PC-9 (cell line): ENCODE data around the gene TBC1D5.

Experiments used
- EZH2 ChIP-seq: fragments of 200-600 bp; sonication (generic); IDR thresholded peaks from 2 replicates; pipeline ENCODE4 v1.8.0; 2017; ENCODE audit warnings: antibody characterized with exemption, low read depth
- TF ChIP-seq, protein P1 (sequence below): fragments of 200-600 bp; sonication (generic); conservative IDR thresholded peaks from 2 replicates; pipeline ENCODE4 v1.6.1; 2017; ENCODE audit warnings: mixed run types, antibody characterized with exemption, mild to moderate bottlenecking, moderate library complexity

DNA sequence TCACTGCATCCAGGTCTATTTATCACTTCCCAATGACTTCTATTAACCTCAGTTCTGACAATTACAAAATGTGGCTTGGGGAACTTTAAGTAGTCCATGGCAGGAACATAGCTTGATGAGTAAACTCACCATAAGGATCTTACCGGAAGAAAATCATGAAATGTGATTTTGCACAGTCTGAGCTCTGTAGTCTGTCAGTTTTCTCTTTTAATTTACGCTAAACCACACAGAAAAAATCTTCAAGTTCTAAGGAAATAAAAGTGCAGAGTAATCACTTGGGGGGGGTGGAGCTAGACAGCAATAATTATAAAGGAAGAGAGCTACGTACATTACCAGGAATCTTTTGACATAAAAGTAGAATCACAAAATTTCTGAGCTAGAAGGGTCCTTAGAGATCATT is 9.2 kb downstream of the TBC1D5 start:
- TF ChIP-seq, protein P1, sequence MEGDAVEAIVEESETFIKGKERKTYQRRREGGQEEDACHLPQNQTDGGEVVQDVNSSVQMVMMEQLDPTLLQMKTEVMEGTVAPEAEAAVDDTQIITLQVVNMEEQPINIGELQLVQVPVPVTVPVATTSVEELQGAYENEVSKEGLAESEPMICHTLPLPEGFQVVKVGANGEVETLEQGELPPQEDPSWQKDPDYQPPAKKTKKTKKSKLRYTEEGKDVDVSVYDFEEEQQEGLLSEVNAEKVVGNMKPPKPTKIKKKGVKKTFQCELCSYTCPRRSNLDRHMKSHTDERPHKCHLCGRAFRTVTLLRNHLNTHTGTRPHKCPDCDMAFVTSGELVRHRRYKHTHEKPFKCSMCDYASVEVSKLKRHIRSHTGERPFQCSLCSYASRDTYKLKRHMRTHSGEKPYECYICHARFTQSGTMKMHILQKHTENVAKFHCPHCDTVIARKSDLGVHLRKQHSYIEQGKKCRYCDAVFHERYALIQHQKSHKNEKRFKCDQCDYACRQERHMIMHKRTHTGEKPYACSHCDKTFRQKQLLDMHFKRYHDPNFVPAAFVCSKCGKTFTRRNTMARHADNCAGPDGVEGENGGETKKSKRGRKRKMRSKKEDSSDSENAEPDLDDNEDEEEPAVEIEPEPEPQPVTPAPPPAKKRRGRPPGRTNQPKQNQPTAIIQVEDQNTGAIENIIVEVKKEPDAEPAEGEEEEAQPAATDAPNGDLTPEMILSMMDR = no peak
- no peak for TF ChIP-seq EZH2
